GM04503 (cell line): ENCODE measurements around the gene CDC42EP4.
A peak's percentile ranks its signal among the peaks of the same experiment; 100 is the strongest.
"Not testable (repeated sequence)": the region's sequence is repeated elsewhere in the genome, so short reads cannot be mapped to it uniquely, and the experiment has no call there.

Experiments
- DNase-seq: peaks from one replicate; pipeline ENCODE4 v3.0.0-alpha.2; 2012; ENCODE audit warnings: low read depth

The CDC42EP4 gene

DNA sequence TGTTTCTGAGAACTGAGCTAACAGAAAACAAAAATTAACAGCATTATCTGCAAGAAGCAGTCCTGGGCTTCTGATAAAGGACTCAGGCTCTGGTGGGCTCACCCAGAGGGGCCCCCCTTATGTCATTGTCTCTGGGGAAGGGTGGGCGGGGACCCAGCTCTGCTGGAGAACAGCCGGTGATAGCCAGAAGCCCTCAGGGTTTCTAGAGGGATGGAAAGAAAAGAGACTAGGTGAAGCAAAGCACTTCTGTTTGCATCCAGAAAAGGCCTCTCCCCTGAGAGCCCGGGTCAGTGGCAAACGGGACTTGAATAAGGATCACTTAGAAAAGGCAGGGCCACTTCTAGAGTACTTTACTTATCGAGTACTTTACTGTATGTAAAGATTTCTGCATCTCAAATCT is 7.0 kb upstream of the CDC42EP4 start:
- no peak for DNase-seq

DNA sequence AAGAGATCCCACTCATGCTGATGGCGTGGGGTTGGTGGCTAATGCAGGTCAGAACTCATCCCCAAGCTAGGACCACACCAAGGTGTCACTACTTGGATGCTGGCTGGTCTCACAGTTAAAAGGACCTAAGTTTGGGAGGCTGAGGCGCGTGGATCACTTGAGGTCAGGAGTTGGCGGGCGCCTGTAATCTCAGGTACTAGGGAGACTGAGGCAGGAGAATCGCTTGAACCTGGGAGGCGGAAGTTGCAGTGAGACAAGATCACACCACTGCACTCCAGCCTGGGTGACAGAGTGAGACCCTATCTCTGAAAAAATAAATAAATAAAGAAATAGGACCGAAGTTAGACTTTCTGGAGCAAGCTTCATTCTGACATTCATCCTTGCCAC is 6.6 kb upstream of the CDC42EP4 start:
- DNase-seq, result no peak

DNA sequence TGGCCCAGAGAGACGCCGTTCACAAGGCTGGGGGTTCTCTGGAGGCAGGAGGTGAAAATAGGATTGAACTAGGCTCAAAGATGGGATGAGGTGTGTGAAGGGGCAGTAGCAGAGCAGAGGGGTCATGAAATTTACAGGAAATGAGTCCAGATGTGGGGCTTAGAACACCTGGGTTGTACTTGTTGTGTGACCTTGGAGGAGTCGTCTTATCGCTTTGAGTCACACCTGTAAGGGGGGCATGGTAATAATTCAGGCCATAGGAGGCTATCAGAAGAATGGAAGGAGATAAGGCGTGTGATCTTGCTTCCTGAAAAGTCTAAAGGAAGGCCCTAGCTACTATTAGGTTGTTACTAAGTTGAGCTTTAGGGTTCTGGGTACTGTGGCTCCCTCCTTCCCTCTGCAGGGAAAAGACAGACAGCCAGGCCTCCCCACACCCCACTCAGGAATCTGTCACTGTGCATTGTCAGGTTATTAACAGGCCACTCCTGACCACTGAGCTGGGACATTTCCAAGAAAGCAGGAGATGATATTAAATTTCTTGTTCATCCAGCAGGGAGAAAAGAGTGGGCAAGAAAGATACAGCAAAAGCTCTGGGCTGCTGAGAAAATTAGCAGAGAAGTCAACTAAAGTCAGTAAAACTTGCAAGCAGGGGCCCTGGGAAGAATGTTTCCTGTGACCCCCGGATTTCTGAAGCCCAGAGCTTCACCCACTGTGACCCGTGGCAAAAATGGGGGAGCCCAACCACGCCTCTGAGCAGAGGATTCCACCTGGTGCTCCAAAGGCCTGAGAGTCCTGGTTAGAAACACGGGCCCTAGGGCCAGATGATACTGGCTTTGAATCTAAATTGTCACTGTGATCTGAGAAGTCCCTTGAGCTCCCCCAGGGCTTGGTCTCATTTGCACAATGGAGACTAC is 6.0 kb upstream of the CDC42EP4 start:
- no peak for DNase-seq

DNA sequence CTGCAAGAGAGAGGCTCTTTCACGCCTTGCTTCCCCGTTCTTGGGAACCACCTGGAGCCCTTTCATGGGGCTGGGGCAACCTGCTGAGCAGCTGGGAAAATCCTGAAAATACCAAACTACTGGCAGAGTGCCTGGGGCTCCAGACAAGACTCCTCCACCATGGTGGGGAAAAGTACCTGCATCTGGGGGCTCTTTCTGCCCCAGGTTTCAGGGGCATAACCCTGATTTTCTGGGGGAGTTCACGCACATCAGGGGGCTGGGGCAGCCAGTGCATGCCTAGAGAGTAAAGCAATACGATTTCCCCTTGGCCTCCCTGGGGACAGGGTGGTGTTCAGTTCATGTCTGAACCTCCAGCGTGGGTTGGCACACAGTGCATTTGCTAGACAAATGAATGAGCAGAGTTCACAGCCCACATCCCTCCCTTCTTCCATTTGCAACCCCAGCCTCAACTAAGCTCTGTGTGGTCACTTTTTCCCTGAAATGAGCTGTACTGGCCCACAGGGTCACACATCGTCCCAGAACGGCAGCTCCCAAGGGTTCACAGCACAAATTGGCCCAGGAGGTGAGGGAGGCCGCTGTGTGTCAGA is 5.2 kb upstream of the CDC42EP4 start:
- no peak for DNase-seq

DNA sequence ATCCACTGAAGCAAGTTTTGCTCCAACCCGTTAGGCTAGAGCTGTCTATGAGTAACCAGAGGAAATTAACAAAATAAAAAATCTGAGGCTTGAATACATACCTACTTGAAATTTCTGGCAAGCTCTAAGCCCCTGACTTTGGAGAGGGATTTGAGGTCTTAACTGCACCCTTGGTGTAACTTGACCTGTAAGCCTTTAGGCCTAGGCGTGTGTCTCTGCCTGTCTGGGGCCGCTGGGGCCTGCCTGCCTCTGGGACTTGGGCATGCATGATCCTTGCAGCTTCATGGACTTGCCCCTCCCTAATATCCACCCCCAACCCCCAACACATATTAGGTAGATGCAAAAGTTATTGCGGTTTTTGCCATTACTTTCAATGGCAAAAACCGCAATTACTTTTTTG is 3.7 kb upstream of the CDC42EP4 start:
- no peak for DNase-seq

DNA sequence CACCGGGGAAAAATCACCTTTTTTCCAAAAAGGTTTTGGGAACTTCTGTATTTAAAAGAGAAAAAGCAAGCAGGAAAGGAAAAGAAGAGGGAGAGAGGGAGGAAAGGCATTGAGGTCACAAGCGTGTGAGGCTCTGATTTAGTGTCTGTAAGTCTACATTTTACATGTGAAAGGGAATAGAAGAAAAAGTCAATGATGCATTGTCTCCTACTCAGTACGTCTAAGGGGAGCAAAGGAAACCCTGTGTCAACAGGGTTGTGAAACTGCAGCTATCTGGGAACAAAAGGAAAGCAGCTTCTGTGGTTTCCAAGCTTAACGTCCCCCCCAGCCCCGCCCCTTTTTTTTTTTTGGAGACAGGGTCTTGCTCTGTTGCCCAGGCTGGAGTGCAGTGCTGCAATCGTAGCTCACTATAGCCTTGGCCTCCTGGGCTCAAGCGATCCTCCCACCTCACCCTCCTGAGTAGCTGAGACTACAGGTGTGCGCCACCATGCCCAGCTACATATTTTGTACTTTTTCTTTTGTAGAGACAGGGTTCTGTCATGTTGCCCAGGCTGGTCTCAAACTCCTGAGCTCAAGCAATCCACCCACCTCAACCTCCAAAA is 1.8 kb upstream of the CDC42EP4 start:
- no peak for DNase-seq

DNA sequence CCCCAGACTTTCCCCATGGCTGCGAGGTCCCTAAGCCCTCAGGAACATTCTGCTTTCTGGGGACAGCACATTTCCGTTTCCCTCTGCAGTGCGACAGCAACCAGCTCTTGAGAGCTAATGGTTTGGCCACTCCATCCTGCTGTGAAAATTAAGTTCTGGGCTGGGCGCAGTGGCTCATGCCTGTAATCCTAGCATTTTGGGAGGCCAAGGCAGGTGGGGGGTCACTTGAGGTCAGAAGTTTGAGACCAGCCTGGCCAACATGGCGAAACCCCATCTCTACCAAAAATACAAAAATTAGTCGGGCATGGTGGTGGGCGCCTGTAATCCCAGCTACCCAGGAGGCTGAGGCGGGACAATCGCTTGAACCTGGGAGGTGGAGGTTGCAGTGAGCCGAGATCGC is 1.1 kb upstream of the CDC42EP4 start:
- not testable (repeated sequence) for DNase-seq

DNA sequence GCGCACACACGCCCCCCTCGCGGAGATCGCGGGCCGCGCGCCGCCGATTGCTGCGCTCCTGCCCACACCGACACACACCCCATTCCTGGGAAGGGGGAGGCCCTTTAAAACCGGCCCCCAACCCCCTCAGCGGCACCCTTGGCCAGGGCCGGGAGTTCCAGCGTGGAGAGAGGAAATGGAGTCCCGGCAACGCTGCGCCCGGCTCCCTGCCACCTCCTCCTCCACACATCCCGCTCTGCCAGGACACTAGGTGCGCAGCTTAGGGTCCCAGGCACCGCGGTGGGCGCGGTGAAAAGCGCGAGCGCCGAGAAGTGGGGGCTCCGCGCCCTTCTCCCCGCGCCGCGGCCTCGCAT is 397 bp downstream of the CDC42EP4 start:
- no peak for DNase-seq

DNA sequence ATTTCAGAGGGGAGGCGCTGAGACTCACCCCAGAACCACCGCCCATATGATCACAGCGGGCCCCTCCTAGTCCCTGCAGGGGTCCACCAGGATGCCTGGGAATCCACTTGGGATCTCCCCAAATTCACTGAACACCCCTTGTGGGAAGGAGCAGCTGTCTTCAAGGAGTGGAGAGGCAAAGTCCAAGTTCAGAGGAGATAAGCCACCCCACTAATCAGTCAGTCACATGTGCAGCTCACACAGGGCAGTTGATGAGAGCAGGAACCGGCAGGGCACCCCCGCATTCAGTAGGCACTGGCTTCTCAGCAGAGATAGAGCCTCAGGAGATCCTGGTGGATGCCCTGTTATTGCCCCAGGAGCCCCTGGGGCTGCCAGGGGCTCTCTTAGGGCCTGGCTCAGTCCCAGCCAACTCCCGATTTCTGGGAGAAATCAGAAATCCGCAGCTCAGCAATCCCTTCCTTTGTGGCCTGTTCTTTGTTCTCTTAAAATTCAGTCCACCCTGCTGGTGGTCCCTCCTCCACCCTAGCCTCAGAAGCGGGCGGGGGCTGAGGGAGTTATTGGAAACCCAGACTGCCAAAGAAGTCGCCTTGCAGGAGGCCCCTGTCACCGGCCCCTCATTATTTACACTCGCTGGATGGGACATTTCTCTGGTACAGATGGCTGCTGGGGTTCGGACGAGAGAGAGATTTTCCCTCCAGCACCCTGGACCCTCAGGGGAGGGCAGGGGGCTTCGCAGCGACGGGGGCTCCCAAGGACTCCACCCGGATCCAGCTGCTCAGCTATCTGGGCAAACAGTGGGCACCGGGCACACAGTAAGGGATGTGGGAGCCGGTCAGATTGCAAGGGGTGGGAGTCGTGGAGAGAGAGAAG is 1.8 kb downstream of the CDC42EP4 start:
- no peak for DNase-seq

DNA sequence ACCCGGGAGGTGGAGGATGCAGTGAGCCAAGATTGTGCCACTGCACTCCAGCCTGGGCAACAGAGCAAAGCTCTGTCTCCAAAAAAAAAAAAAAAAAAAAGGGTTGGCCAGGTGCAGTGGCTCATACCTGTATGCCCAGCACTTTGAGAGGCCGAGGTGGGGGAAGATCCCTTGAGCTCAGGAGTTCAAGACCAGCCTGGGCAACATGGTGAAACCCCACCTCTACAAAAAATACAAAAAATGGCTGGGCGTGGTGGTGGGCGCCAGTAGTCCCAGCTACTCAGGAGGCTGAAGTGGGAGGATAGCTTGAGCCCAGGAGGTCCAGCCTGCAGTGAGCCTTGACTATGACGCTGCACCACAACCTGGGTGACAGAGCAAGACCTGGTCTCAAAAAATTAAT is 2.8 kb downstream of the CDC42EP4 start:
- not testable (repeated sequence) for DNase-seq

DNA sequence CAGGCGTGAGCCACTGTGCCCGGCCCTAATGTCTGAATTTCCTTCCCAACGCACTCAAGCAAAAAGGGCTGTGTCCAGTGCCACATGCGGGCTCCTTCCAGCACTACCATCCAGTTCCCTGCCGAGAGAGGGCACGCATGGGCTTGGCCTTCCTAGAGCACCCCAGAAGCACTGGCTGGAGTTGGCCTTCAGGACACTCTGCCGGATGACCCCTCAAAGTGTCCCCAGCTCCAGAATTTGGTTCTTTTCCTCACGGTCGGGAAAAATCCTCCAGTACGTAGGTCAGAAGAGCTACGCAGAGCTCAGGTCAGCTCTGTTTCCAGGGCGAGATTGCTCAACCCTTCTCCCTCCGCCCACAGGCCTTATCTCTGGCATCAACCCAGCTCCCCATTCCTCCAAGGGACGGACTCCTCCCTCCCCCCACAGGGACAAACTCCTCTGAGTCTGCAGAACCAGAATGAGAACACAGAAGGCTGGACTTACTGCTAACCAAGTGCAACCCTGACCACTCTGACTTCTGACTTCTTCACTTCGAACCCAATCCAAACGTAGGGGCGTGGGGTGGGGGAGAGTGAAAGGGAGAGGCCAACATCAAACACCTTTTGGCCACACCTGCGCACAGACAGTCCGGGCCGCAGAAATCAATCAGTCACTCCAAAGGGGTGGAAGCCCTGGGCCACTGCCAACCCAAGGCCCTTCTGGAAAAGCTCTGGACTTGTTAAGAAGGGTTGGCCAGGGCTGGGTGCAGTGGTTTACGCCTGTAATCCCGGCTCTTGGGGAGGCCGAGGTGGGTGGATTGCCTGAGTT is 3.6 kb downstream of the CDC42EP4 start:
- peak; percentile 46 for DNase-seq

DNA sequence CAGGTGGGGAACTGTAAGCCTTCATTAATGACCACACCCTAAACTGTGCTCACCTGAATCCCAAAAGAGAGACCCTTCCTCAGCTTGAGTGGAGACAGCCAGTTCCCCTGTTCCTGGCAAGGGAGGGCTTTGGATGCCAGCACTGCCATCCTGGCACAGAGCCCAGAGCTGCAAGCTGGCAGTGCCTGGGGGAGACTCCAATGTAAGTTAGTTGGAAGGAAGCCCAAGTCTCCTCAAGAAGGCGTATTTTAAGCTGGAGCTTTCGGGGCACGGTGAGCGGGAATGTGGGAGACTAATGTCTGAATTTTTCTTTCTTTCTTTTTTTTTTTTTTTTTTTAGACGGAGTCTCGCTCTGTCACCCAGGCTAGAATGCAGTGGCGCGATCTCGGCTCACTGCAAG is 4.7 kb downstream of the CDC42EP4 start:
- no peak for DNase-seq

DNA sequence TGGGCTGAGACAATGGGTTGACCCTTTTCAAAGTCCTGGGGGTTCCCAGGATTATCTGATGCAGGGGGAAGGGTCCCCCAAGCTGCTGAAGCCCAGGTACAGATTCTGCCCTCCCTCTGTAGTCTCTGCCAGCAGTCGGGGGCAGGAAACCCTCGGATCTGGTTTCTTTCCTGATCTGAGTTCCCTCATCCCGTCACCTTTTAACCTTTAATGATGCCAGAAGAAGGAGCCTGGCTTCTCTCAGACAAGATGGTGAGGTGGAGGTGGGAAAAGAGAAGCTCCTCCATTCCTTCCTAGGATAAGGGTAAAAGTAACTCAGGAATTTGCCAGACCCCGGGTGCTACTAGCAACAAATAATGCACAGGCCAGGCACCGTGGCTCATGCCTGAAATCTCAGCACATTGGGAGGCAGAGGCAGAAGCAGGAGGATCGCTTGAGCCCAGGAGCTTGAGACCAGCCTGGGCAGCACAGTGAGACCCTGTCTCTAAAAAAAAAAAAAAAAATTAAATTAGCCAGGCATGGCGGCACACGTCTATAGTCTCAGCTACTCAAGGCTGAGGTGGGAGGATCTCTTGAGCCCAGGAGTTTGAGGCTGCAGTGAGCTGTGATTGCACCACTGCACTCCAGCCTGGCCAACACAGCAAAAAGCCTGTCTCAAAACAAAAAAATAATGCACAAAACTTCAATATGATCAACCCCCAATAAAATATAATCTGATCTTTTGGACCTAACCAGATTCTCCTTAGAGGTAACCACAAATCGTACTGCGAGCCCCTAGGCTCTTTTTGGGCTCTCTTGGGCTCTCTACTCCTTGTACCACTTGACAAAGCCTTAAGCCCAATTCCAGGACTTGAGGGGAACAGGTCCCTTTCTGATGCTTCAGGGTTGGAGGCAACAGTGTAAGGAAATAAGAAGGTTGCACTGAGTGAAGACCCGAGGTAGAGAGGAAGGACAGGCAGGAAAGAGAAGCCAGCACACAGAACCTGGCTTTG is 5.7 kb downstream of the CDC42EP4 start:
- no peak for DNase-seq

DNA sequence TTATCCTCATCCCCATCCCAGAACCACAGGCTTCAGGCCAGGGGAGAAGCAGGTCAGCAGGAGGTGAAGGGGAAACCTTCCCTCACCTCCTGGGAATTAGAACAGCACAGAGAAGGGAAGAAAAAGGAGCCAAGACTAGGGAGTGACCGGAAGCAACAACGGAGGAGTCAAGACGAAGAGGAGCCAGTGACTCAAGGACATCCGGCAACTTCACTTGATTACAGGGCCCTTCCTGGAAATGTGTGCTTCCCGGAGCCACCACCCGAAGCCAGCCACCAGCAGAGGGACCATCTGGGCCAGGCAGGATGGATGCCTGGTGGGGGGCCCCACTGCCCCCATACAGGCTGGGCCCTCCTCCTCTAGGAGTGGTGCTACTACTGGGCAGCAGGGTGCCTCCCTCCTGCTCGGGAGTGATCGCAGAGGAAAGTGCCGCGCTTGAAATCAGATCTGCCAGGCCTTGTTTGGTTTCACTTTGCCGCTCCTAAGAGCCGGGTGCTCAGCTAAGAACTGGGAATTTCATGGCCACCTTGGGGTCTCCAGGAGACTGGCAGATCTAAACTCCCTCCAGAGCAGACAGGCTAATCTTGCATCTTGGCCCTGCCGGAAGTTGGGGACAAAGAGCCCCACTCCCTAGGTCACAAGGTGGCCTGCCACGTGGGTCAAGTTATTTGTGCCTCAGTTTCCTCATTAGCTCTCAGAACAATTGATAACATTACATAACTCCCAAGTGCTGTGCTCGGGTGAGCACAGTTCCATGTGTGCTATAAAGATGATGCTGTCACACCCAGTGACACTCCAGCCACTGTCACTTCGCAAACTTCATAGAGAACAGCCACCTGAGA is 6.6 kb downstream of the CDC42EP4 start:
- DNase-seq, result peak; percentile 74

DNA sequence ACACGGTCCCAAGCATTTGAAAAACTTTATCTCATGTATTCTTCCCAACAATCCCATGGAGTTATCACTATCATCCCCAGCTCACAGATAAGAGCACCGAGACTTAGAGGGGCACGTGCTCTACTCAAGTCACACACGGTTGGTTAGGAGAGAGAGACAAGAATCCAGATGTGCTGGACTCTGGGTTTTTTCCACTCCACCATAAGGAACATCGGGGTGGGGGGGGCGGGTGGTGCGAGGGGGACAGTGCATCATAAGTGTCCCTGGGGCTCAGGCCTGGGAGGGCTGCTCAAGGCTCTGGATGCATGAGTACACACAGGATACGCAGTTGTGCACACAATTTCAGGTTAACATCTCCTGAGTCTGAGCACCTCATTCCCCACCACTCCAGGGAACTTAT is 7.4 kb downstream of the CDC42EP4 start:
- no peak for DNase-seq

DNA sequence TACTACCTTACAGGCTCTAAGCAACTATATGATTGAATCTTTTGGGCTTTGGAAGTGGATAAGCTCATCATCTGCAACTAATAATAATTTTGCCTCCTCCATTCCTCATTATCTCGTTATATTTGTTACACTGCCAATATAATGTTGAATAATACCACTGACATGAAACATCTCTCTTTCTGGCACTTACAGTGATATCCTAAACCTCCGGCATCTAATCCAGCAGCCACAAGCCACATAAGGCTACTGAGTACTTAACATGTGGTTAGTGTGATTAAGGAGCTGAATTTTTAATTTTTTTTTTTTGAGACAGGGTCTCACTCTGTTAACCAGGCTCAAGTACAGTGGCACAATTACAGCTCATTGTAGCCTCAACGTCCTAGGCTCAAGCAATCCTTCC is 9.6 kb downstream of the CDC42EP4 start:
- DNase-seq, result no peak

DNA sequence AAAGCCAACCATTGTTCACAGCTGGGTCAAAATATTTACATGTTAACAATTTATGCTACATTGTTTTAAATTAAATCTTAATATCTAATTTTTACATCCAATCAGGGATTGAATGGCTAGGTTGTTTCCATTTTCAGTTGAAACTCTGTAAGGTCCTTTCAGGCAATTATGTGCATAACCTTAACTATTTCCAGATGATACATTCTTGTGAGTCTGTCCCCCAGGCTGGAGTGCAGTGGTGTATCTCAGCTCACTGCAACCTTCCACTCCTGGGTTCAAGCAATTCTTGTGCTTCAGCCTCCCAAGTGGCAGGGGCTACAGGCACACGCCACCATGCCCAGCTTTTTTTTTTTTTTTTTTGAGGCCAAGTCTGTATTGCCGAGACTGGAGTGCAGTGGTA is 10.4 kb downstream of the CDC42EP4 start:
- no peak for DNase-seq

DNA sequence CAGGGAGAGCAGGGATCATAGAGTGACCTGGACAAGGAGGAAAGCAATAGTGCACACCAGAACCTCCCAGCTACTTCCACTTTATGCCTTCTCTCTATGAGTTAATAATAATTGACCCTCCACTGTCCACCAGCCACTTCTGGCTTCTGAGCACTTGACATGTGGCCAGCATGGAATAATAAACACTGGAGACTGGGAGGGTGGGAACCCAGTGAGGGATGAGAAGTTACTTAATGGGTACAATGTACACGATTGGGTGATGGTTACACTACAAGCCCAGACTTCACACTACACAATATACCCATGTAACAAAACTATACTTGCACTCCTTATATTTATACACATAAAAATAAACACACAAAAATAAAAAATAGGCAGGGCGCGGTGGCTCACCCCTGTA is 11.4 kb downstream of the CDC42EP4 start:
- no peak for DNase-seq
